DOHH2 (cell line): Measurements from ENCODE around the gene MGMT.

Experiments used
- EZH2phosphoT487 ChIP-seq: fragments of 200-600 bp; sonication (generic); IDR thresholded peaks from 2 replicates; pipeline ENCODE4 v1.6.1; 2017; ENCODE audit warnings: borderline replicate concordance, mild to moderate bottlenecking, antibody characterized with exemption, low read length, moderate library complexity, mixed read lengths
- TF ChIP-seq, protein P1 (sequence below): fragments of 200-600 bp; sonication (generic); IDR thresholded peaks from one replicate; pipeline ENCODE4 v1.5.1; 2014; ENCODE audit warnings: antibody characterized with exemption, mild to moderate bottlenecking, low read depth, low read length; ENCODE audit not compliant: poor library complexity, severe bottlenecking

DNA sequence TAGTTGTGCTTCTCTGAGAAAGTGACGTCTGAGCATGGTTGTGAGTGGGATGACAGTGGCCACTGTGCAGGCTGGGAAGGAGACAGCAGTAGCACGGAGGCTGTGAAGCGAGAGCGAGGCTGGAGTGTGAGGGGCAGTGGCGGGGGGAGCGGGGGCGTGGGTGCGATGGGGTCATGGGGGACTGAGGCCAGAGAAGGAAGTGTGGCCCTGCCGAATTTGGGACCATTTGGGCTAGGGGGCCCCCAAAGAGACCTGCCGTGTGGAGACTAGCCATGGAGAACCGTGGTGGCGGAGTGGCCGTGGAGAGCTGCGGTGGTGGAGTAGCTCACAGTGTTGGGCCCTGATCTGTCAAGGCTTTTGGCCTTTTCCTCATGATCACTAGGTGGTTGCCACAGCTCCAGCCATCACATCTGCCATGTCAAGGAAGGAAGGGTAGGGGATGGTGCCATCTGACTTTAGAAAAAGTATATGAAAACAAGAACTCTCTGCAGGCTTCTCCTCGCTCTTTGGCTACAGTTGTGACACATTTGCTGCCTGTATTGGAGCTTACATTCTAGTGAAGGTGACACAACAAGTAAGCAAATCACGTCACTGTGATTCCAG is 61.4 kb downstream of the MGMT start:
- TF ChIP-seq, protein P1, sequence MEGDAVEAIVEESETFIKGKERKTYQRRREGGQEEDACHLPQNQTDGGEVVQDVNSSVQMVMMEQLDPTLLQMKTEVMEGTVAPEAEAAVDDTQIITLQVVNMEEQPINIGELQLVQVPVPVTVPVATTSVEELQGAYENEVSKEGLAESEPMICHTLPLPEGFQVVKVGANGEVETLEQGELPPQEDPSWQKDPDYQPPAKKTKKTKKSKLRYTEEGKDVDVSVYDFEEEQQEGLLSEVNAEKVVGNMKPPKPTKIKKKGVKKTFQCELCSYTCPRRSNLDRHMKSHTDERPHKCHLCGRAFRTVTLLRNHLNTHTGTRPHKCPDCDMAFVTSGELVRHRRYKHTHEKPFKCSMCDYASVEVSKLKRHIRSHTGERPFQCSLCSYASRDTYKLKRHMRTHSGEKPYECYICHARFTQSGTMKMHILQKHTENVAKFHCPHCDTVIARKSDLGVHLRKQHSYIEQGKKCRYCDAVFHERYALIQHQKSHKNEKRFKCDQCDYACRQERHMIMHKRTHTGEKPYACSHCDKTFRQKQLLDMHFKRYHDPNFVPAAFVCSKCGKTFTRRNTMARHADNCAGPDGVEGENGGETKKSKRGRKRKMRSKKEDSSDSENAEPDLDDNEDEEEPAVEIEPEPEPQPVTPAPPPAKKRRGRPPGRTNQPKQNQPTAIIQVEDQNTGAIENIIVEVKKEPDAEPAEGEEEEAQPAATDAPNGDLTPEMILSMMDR: no peak
- TF ChIP-seq EZH2phosphoT487: no peak
